DND-41 (cell line): ENCODE results near the gene TAS1R3.
A peak's percentile ranks its signal among the peaks of the same experiment; 100 is the strongest.

Experiments used
- ATAC-seq: fragments of 200-7000 bp; cut with Tn5 transposase; 3 replicates; pipeline ENCODE4 v1.9.1; 2021; ENCODE audit warnings: low read depth; ENCODE audit not compliant: insufficient read depth
- DNase-seq: peaks from one replicate; pipeline ENCODE4 v3.0.0-alpha.2; 2020
- H2AFZ ChIP-seq: 2 replicates; pipeline ENCODE4 v1.6.0; 2012; ENCODE audit warnings: low read depth, low read length
- H3K27ac ChIP-seq: 2 replicates; pipeline ENCODE4 v1.5.1; 2012; ENCODE audit warnings: low read length, inconsistent platforms
- H3K27me3 ChIP-seq: fragments of 200-600 bp; sonication (generic); 2 replicates; pipeline ENCODE4 v1.6.0; 2012; ENCODE audit warnings: low read length, mild to moderate bottlenecking, inconsistent platforms; ENCODE audit not compliant: insufficient read depth, poor library complexity
- H3K36me3 ChIP-seq: 2 replicates; pipeline ENCODE4 v1.5.1; 2012; ENCODE audit warnings: low read length, inconsistent platforms; ENCODE audit not compliant: insufficient read depth
- H3K4me1 ChIP-seq: 2 replicates; pipeline ENCODE4 v1.5.1; 2012; ENCODE audit warnings: mild to moderate bottlenecking, low read length; ENCODE audit not compliant: insufficient read depth
- H3K4me2 ChIP-seq: 2 replicates; pipeline ENCODE4 v1.6.0; 2012; ENCODE audit warnings: mild to moderate bottlenecking, moderate library complexity, low read length, inconsistent platforms; ENCODE audit not compliant: insufficient read depth
- H3K4me3 ChIP-seq, 2 experiments: fragments of 200-600 bp in 1 of 2; shearing (Covaris generic) in 1 of 2; 2 replicates each; pipeline ENCODE4 v1.5.1; 2012 to 2016; ENCODE audit warnings: inconsistent platforms in 2 of 2, low read length in 2 of 2, mild to moderate bottlenecking in 2 of 2, low read depth in 1 of 2, moderate library complexity in 1 of 2
- H3K79me2 ChIP-seq: 2 replicates; pipeline ENCODE4 v1.6.0; 2012; ENCODE audit warnings: low read length, inconsistent platforms; ENCODE audit not compliant: insufficient read depth
- H3K9ac ChIP-seq: 2 replicates; pipeline ENCODE4 v1.6.0; 2012; ENCODE audit warnings: low read depth, mild to moderate bottlenecking, inconsistent platforms, low read length, moderate library complexity
- H3K9me3 ChIP-seq: 2 replicates; pipeline ENCODE4 v1.5.1; 2012; ENCODE audit warnings: low read length, moderate library complexity, mild to moderate bottlenecking, inconsistent platforms; ENCODE audit not compliant: insufficient read depth, severe bottlenecking
- H4K20me1 ChIP-seq: 2 replicates; pipeline ENCODE4 v1.6.0; 2012; ENCODE audit warnings: low read length; ENCODE audit not compliant: insufficient read depth
- EZH2 ChIP-seq: IDR thresholded peaks from 3 replicates; pipeline ENCODE4 v1.6.1; 2012; ENCODE audit warnings: borderline replicate concordance, low read depth, mild to moderate bottlenecking, moderate library complexity, low read length, inconsistent platforms; ENCODE audit not compliant: severe bottlenecking
- TF ChIP-seq, protein P1 (sequence below): IDR thresholded peaks from 2 replicates; pipeline ENCODE4 v1.5.1; 2012; ENCODE audit warnings: borderline replicate concordance, low read length, moderate library complexity, mild to moderate bottlenecking; ENCODE audit not compliant: poor library complexity, severe bottlenecking; ENCODE audit errors: extremely low read depth

The TAS1R3 gene

DNA sequence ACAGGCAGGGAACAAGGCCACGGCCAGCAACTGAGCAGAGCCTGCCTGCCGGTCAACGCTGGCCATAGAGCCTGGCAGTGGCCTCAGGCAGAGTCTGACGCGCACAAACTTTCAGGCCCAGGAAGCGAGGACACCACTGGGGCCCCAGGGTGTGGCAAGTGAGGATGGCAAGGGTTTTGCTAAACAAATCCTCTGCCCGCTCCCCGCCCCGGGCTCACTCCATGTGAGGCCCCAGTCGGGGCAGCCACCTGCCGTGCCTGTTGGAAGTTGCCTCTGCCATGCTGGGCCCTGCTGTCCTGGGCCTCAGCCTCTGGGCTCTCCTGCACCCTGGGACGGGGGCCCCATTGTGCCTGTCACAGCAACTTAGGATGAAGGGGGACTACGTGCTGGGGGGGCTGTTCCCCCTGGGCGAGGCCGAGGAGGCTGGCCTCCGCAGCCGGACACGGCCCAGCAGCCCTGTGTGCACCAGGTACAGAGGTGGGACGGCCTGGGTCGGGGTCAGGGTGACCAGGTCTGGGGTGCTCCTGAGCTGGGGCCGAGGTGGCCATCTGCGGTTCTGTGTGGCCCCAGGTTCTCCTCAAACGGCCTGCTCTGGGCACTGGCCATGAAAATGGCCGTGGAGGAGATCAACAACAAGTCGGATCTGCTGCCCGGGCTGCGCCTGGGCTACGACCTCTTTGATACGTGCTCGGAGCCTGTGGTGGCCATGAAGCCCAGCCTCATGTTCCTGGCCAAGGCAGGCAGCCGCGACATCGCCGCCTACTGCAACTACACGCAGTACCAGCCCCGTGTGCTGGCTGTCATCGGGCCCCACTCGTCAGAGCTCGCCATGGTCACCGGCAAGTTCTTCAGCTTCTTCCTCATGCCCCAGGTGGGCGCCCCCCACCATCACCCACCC lies at the start of gene TAS1R3:
TAS1R3 (plus strand) TSS at position 213 of the 898 bp plus-strand sequence; CDS start at position 279, 66 bp downstream.
- H3K27me3 ChIP-seq, result no peaks in the 10 kb centered on the region
- H3K9ac ChIP-seq, result no peak within 1 kb of the TSS
- TF ChIP-seq, protein P1, sequence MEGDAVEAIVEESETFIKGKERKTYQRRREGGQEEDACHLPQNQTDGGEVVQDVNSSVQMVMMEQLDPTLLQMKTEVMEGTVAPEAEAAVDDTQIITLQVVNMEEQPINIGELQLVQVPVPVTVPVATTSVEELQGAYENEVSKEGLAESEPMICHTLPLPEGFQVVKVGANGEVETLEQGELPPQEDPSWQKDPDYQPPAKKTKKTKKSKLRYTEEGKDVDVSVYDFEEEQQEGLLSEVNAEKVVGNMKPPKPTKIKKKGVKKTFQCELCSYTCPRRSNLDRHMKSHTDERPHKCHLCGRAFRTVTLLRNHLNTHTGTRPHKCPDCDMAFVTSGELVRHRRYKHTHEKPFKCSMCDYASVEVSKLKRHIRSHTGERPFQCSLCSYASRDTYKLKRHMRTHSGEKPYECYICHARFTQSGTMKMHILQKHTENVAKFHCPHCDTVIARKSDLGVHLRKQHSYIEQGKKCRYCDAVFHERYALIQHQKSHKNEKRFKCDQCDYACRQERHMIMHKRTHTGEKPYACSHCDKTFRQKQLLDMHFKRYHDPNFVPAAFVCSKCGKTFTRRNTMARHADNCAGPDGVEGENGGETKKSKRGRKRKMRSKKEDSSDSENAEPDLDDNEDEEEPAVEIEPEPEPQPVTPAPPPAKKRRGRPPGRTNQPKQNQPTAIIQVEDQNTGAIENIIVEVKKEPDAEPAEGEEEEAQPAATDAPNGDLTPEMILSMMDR, result no peak
- TF ChIP-seq EZH2, result no peak
- H3K79me2 ChIP-seq, result peaks cover 6% of the 10 kb centered on the region
- peaks cover 20% of the 10 kb centered on the region for H3K36me3 ChIP-seq
- H3K27ac ChIP-seq, result no peak within 1 kb of the TSS
- H2AFZ ChIP-seq, result no peak within 1 kb of the TSS
- ATAC-seq, result no peak
- H3K4me2 ChIP-seq, result no peak within 1 kb of the TSS
- peaks cover 3% of the 10 kb centered on the region for H3K4me1 ChIP-seq
- no peaks in the 10 kb centered on the region for H3K9me3 ChIP-seq
- no peak within 1 kb of the TSS for H3K4me3 ChIP-seq
- peaks cover 64% of the 10 kb centered on the region for H4K20me1 ChIP-seq
- no peak for DNase-seq

DNA sequence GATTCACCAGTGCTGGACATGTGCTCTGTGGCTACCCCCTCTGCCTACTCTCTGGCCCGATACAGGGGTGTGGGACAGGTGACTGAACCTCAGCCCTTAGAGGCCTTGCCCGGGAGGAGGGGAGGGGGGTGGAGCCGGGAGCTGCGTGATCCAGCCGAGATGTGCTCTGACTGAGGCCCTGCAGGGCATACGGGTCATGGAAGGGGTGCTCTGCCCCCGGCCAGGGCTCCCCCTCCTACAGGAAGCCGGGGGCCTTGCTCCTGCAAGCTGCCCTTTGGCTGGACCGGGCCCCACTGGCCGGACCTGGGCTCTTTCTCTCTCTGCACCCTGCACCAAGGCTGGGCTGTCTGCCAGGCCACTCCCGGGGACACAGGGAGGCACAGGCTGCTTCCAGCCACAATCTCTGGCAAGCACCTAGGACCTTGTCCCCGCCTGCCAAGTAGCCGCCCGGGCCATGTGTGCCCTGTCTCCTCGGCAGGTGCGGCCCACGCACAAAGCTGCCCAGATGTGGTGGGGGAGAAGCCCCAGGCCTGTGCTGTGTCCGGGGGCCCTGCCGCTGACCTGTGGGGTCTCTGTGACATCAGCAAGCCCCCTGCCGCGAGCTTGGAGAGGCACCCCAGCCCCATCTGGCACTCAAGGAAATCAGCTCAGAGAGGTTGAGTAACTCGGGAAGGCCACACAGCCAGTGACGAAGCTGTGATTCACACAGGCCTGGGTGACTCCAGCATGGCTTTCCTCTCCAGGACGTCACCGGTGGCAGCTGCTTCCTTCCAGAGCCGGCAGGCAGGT lies 49.4 kb upstream of the TAS1R3 start:
- Histone ChIP-seq H3K4me3 (no peak overlapping the region), H3K27me3 (no peaks in the 10 kb centered on the region), H3K9me3 (no peaks in the 10 kb centered on the region), H3K9ac (no peak overlapping the region), H3K79me2 (no peaks in the 10 kb centered on the region), H3K36me3 (no peaks in the 10 kb centered on the region), H4K20me1 (no peaks in the 10 kb centered on the region), H2AFZ (no peak overlapping the region), H3K4me1 (no peaks in the 10 kb centered on the region), H3K27ac (no peak overlapping the region), H3K4me2 (no peak overlapping the region)
- no peak for TF ChIP-seq EZH2
- TF ChIP-seq, protein P1, result no peak
- DNase-seq, result no peak
- no peak for ATAC-seq

DNA sequence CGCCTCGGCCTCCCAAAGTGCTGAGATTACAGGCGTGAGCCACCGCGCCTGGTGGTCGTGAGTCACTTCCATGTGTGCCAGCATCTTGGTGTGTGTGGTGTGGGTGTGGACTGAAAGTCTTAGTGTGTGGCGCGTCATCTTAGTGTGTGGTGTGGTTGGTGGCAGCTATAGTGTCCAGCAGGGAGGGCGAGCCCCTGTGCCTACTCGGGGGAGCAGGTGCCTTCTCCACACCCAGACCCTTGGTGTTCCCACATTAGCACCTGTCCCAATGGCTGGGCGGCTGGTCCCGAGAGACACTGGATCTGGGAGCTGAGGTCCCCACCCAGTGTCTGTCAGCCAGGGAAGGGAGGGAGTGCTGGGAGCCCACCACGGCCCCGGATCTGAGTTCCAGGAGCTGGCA lies 48.1 kb upstream of the TAS1R3 start:
- Histone ChIP-seq H3K27ac (no peak overlapping the region), H3K9me3 (no peaks in the 10 kb centered on the region), H2AFZ (no peak overlapping the region), H4K20me1 (no peaks in the 10 kb centered on the region), H3K79me2 (no peaks in the 10 kb centered on the region), H3K4me3 (no peak overlapping the region), H3K36me3 (no peaks in the 10 kb centered on the region), H3K9ac (no peak overlapping the region), H3K27me3 (no peaks in the 10 kb centered on the region), H3K4me2 (no peak overlapping the region), H3K4me1 (no peaks in the 10 kb centered on the region)
- TF ChIP-seq EZH2, result no peak
- ATAC-seq (no peak), DNase-seq (no peak)

DNA sequence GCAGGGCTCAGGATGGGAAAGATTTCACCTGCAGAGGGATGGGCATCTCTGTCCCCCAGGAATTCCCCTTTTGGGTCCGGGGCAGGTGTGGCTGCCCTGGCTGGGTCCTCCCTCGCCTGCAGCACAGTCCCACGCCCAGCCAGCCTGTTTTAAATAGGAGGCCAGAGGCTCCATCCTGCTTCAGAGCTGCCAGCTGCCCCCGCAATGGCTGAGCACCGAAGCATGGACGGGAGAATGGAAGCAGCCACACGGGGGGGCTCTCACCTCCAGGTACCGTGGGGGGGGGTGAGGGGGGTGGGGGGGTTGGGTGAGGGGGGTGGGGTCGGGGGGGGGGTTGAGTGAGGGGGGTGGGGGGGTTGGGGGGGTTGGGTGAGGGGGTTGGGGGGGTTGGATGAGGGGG lies 47.3 kb upstream of the TAS1R3 start:
- Histone ChIP-seq H3K4me3 (no peak overlapping the region), H4K20me1 (no peaks in the 10 kb centered on the region), H3K27ac (no peak overlapping the region), H3K79me2 (no peaks in the 10 kb centered on the region), H3K9me3 (no peaks in the 10 kb centered on the region), H3K4me1 (no peaks in the 10 kb centered on the region), H3K9ac (no peak overlapping the region), H3K27me3 (no peaks in the 10 kb centered on the region), H3K36me3 (no peaks in the 10 kb centered on the region), H2AFZ (no peak overlapping the region), H3K4me2 (no peak overlapping the region)
- ATAC-seq, result no peak
- DNase-seq, result no peak
- TF ChIP-seq, protein P1, result peak; percentile 6
- no peak for TF ChIP-seq EZH2
